HCT116 (cell line): Measurements from ENCODE around the gene GCNT4. TPM values are rescaled to one million over a fixed set of nuclear protein-coding genes. Genes with fewer than 3 reads are reported as not detected.

Experiments
- ATAC-seq: fragments of 200-7000 bp; cut with Tn5 transposase; 2 replicates; pipeline ENCODE4 v1.9.1; 2020; ENCODE audit warnings: mild to moderate bottlenecking, moderate library complexity
- BruUV-seq: library from RNA; stranded (reverse); fragments of 400-500 nt; replicated peaks from 2 replicates; lab custom pipeline; 2021; lab: Mats Ljungman, UMichigan
- CTCF ChIA-PET: fragments of 300-600 bp; sonication (Branson Sonifier 250); formaldehyde crosslinking; loops from one replicate; lab custom pipeline; 2021; ENCODE audit warnings: antibody characterized with exemption; lab: Charles Lee
- POLR2A ChIA-PET: fragments of 300-600, 350-600 bp; sonication (Branson Sonifier 250); formaldehyde crosslinking; loops from one replicate; lab custom pipeline; 2021; ENCODE audit warnings: antibody characterized with exemption; lab: Charles Lee
- RAD21 ChIA-PET, 2 experiments: fragments of 300-600 bp; sonication (Branson Sonifier 250); formaldehyde crosslinking; loops; one replicate each; lab custom pipeline; 2023; ENCODE audit warnings: low total read pairs in 2 of 2; ENCODE audit not compliant: uncharacterized antibody in 2 of 2, unreplicated experiment in 2 of 2, low non-redundant PET in 1 of 2; lab: Charles Lee
- DNase-seq: peaks from one replicate; pipeline ENCODE4 v3.0.0-alpha.2; 2010; ENCODE audit warnings: low read depth, low spot score
- H2AFZ ChIP-seq: fragments of 200-600 bp; shearing (Covaris generic), sonication (generic); 2 replicates; pipeline ENCODE4 v1.6.1; 2017; ENCODE audit warnings: low read depth, mixed run types, mixed read lengths, antibody characterized with exemption, low read length; ENCODE audit not compliant: poor library complexity, severe bottlenecking
- H3K27ac ChIP-seq: 2 replicates; pipeline ENCODE4 v1.5.1; 2012; ENCODE audit warnings: low read depth, low read length
- H3K27me3 ChIP-seq: fragments of 200-600 bp; sonication (generic); 2 replicates; pipeline ENCODE4 v1.6.1; 2016; ENCODE audit warnings: mixed run types, low read length, mixed read lengths; ENCODE audit not compliant: insufficient read depth
- H3K36me3 ChIP-seq, 2 experiments: fragments of 200-500 bp in 1 of 2; fragments of 200-600 bp in 1 of 2; sonication (Bioruptor generic) in 1 of 2; sonication (generic) in 1 of 2; 2 replicates each; pipeline versions ENCODE4 v1.5.1 to v1.6.1; 2014 to 2016; ENCODE audit warnings: low read length in 2 of 2, inconsistent platforms in 1 of 2, mixed read lengths in 1 of 2, mixed run types in 1 of 2; ENCODE audit not compliant: insufficient read depth in 2 of 2, control insufficient read depth in 1 of 2
- H3K4me1 ChIP-seq, 2 experiments: fragments of 200-600 bp in 1 of 2; sonication (generic) in 1 of 2; 2 replicates each; pipeline versions ENCODE4 v1.5.1 to v1.6.1; 2012 to 2017; ENCODE audit warnings: low read length in 2 of 2, inconsistent platforms in 1 of 2, mild to moderate bottlenecking in 1 of 2, mixed read lengths in 1 of 2, mixed run types in 1 of 2, moderate library complexity in 1 of 2; ENCODE audit not compliant: insufficient read depth in 2 of 2, control insufficient read depth in 1 of 2
- H3K4me2 ChIP-seq: fragments of 200-600 bp; sonication (generic); 2 replicates; pipeline ENCODE4 v1.6.1; 2017; ENCODE audit warnings: mixed run types, low read length, mixed read lengths
- H3K4me3 ChIP-seq, 2 experiments: fragments of 200-600 bp in 1 of 2; sonication (generic) in 1 of 2; replicated peaks in 1 of 2; 2 replicates each; pipeline ENCODE4 v1.5.1; 2011 to 2016; ENCODE audit warnings: low read length in 2 of 2, control low read depth in 1 of 2, low read depth in 1 of 2, mild to moderate bottlenecking in 1 of 2, mixed read lengths in 1 of 2, mixed run types in 1 of 2
- H3K79me2 ChIP-seq: fragments of 200-600 bp; sonication (generic); 2 replicates; pipeline ENCODE4 v1.6.1; 2017; ENCODE audit warnings: mild to moderate bottlenecking, mixed run types, low read length, moderate library complexity, mixed read lengths; ENCODE audit not compliant: insufficient read depth
- H3K9ac ChIP-seq: fragments of 200-600 bp; sonication (generic); 2 replicates; pipeline ENCODE4 v1.6.1; 2016; ENCODE audit warnings: low read length, mixed read lengths
- H3K9me2 ChIP-seq: fragments of 200-600 bp; sonication (generic), shearing (Covaris generic); 2 replicates; pipeline ENCODE4 v1.6.1; 2017; ENCODE audit warnings: mixed run types, mild to moderate bottlenecking, moderate library complexity; ENCODE audit not compliant: insufficient read depth
- H3K9me3 ChIP-seq, 2 experiments: fragments of 200-500 bp in 1 of 2; fragments of 200-600 bp in 1 of 2; sonication (Bioruptor generic) in 1 of 2; sonication (generic) in 1 of 2; 2 replicates each; pipeline ENCODE4 v1.6.1; 2014 to 2017; ENCODE audit warnings: low read length in 2 of 2, mixed read lengths in 2 of 2, inconsistent platforms in 1 of 2, low read depth in 1 of 2, mild to moderate bottlenecking in 1 of 2, mixed run types in 1 of 2, moderate library complexity in 1 of 2; ENCODE audit not compliant: control insufficient read depth in 1 of 2, insufficient read depth in 1 of 2
- H4K20me1 ChIP-seq: fragments of 200-600 bp; sonication (generic), shearing (Covaris generic); 2 replicates; pipeline ENCODE4 v1.6.1; 2017; ENCODE audit warnings: mixed run types, mild to moderate bottlenecking, moderate library complexity; ENCODE audit not compliant: insufficient read depth
- CBX3 ChIP-seq: IDR thresholded peaks from 2 replicates; pipeline ENCODE4 v1.6.1; 2012; ENCODE audit warnings: low read depth
- CEBPB ChIP-seq: IDR thresholded peaks from 2 replicates; pipeline ENCODE4 v1.6.1; 2012; ENCODE audit warnings: low read depth
- EGR1 ChIP-seq: IDR thresholded peaks from 2 replicates; pipeline ENCODE4 v1.6.1; 2012; ENCODE audit warnings: low read depth
- ELF1 ChIP-seq: IDR thresholded peaks from 2 replicates; pipeline ENCODE4 v1.6.1; 2012; ENCODE audit warnings: low read depth, borderline replicate concordance
- EZH2phosphoT487 ChIP-seq: fragments of 200-600 bp; IDR thresholded peaks from 2 replicates; pipeline ENCODE4 v1.6.1; 2018; ENCODE audit warnings: antibody characterized with exemption, borderline replicate concordance
- FOSL1 ChIP-seq: IDR thresholded peaks from 2 replicates; pipeline ENCODE4 v1.6.1; 2012; ENCODE audit warnings: low read depth
- JUND ChIP-seq: IDR thresholded peaks from 2 replicates; pipeline ENCODE4 v1.6.1; 2012
- POLR2AphosphoS5 ChIP-seq: IDR thresholded peaks from 2 replicates; pipeline ENCODE4 v1.6.1; 2011; ENCODE audit warnings: mild to moderate bottlenecking, low read depth, low read length, moderate library complexity
- RAD21 ChIP-seq: IDR thresholded peaks from 2 replicates; pipeline ENCODE4 v1.6.1; 2012; ENCODE audit warnings: low read depth, mild to moderate bottlenecking
- YY1 ChIP-seq: IDR thresholded peaks from 2 replicates; pipeline ENCODE4 v1.6.1; 2011; ENCODE audit warnings: low read length, low read depth, moderate library complexity, mild to moderate bottlenecking; ENCODE audit not compliant: insufficient replicate concordance; ENCODE audit errors: extremely low read depth
- ZBTB33 ChIP-seq: IDR thresholded peaks from 2 replicates; pipeline ENCODE4 v1.6.1; 2011; ENCODE audit warnings: mild to moderate bottlenecking, low read length, moderate library complexity; ENCODE audit not compliant: insufficient replicate concordance; ENCODE audit errors: extremely low read depth
- ZNF274 ChIP-seq: fragments of 200-500 bp; sonication (Bioruptor generic); IDR thresholded peaks from 2 replicates; pipeline ENCODE4 v1.6.1; 2014; ENCODE audit warnings: mild to moderate bottlenecking, low read depth, low read length, inconsistent platforms
- intact Hi-C: fragments of 100-400 bp; cut with micrococcal nuclease; formaldehyde crosslinking; loops from 2 replicates; pipeline ENCODE4 v1.10.0; 2022
- total RNA-seq: library from RNA; stranded (reverse); gene quantifications from one replicate; pipeline ENCODE4 v1.2.1, GENCODE V29; 2021; ENCODE audit not compliant: unreplicated experiment
- TF ChIP-seq, protein P1 (sequence below): IDR thresholded peaks from 2 replicates; pipeline ENCODE4 v1.6.1; 2012

The GCNT4 gene
- total RNA-seq, 1 experiment from 2014 or later, result 0.07 TPM

DNA sequence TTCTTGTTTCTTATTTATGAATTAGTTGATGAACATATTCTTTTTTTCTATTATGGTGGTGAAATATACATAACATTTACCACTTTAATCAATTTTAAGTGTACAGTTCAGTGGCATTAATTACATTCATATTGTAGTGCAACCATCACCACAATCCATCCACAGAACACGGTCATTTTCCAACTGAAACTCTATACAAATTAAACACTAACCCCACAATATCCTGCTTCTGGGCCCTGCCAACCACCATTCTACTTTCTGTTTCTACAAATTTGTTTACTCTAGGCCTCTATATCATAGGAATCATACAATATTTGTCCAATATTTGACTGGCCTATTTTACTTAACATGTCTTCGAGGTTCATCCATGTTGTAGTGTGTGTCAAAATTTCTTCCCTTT lies 7.3 kb downstream of the GCNT4 start:
- BruUV-seq, result no TSS peak
- intact Hi-C loops, result loop anchor here (5.0 kb wide), 1 partner anchor 292 kb away; the partner anchor contains the start of gene HMGCR
- H3K27me3 ChIP-seq, result no peaks in the 10 kb centered on the region
- no peak for TF ChIP-seq ELF1
- TF ChIP-seq, protein P1, sequence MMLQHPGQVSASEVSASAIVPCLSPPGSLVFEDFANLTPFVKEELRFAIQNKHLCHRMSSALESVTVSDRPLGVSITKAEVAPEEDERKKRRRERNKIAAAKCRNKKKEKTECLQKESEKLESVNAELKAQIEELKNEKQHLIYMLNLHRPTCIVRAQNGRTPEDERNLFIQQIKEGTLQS, result no peak
- no peak for TF ChIP-seq ZNF274
- TF ChIP-seq FOSL1, result no peak
- no peak for TF ChIP-seq RAD21
- TF ChIP-seq YY1, result no peak
- TF ChIP-seq CBX3, result no peak
- TF ChIP-seq CEBPB, result no peak
- TF ChIP-seq EGR1, result no peak
- TF ChIP-seq JUND, result no peak
- TF ChIP-seq ZBTB33, result no peak
- TF ChIP-seq EZH2phosphoT487, result no peak
- no peak for TF ChIP-seq POLR2AphosphoS5
- no peaks in the 10 kb centered on the region for H3K36me3 ChIP-seq
- H3K4me3 ChIP-seq, result no peak overlapping the region
- peaks cover 11 to 23% of the 10 kb centered on the region in 2 experiments; a peak in 3 of 4 replicates for H3K4me1 ChIP-seq
- no peak overlapping the region for H3K27ac ChIP-seq
- no peaks in the 10 kb centered on the region for H4K20me1 ChIP-seq
- DNase-seq (no peak), ATAC-seq (no peak)
- ChIA-PET CTCF (no interaction called here), RAD21 (no interaction called here), POLR2A (no interaction called here)
- H2AFZ ChIP-seq, result no peak overlapping the region
- H3K79me2 ChIP-seq, result no peaks in the 10 kb centered on the region
- no peaks in the 10 kb centered on the region for H3K9me2 ChIP-seq
- H3K4me2 ChIP-seq, result peak overlapping the region; percentile 49; the same call in 1 of the 2 replicates
- no peak overlapping the region for H3K9ac ChIP-seq
- H3K9me3 ChIP-seq, result no peaks in the 10 kb centered on the region
